GM12892 (cell line): ENCODE measurements around the gene CELA3A.

Experiments used
- POLR2A ChIP-seq: IDR thresholded peaks from 2 replicates; pipeline ENCODE4 v1.6.1; 2011; ENCODE audit warnings: low read depth, low read length, control low read depth
- POLR2AphosphoS5 ChIP-seq: IDR thresholded peaks from 2 replicates; pipeline ENCODE4 v1.6.1; 2011; ENCODE audit warnings: low read depth, low read length, control low read depth
- TAF1 ChIP-seq: IDR thresholded peaks from 2 replicates; pipeline ENCODE4 v1.6.1; 2011; ENCODE audit warnings: low read depth, mild to moderate bottlenecking, control low read depth, low read length, borderline replicate concordance

DNA sequence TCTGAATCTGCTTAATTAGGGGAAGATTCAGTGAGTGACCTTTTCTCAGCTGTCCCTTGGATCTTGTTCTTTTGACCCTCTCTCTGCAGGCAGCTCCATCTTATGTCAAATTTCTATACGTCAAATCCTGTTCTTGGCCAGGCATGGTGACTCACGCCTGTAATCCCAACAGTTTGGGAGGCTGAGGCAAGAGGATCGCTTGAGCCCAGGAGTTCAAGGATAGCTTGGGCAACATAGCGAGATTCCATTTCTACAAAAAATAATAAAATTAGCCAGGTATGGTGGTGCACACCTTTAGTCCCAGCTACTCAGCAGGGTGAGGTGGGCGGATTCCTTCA lies 38.8 kb downstream of the CELA3A start:
- no peak for TF ChIP-seq POLR2A
- no peak for TF ChIP-seq POLR2AphosphoS5
- no peak for TF ChIP-seq TAF1
